Thyroid gland (tissue), 4 donors: ENCODE results near the gene TPRG1.

Experiments used
- CTCF ChIP-seq, 6 experiments: fragments of 200-600 bp in 3 of 6; fragments of 450-650 bp in 3 of 6; sonication (generic) in 3 of 6; IDR thresholded peaks; one replicate each; pipeline ENCODE4 v1.5.1; 2016 to 2019; ENCODE audit warnings: antibody characterized with exemption in 6 of 6, mild to moderate bottlenecking in 2 of 6, inconsistent platforms in 1 of 6, moderate library complexity in 1 of 6
- POLR2A ChIP-seq, 2 donors: fragments of 450-650 bp; IDR thresholded peaks; one replicate each; pipeline ENCODE4 v1.6.1; 2017; ENCODE audit warnings: antibody characterized with exemption in 2 of 2, mild to moderate bottlenecking in 2 of 2, moderate library complexity in 1 of 2

GRCh38 chr3:189349772-189350171 lies 178.0 kb downstream of the TPRG1 start:
- TF ChIP-seq CTCF (IDR thresholded peaks at IDR 0.05) (no peak), POLR2A (IDR thresholded peaks at IDR 0.05) (no peak)
